Thyroid gland (tissue), 4 donors: ENCODE results near the gene CROT.

Source experiments
- CTCF ChIP-seq, 6 experiments: fragments of 200-600 bp in 3 of 6; fragments of 450-650 bp in 3 of 6; sonication (generic) in 3 of 6; IDR thresholded peaks; one replicate each; pipeline ENCODE4 v1.5.1; 2016 to 2019; ENCODE audit warnings: antibody characterized with exemption in 6 of 6, mild to moderate bottlenecking in 2 of 6, inconsistent platforms in 1 of 6, moderate library complexity in 1 of 6
- POLR2A ChIP-seq, 2 donors: fragments of 450-650 bp; IDR thresholded peaks; one replicate each; pipeline ENCODE4 v1.6.1; 2017; ENCODE audit warnings: antibody characterized with exemption in 2 of 2, mild to moderate bottlenecking in 2 of 2, moderate library complexity in 1 of 2

- no peak for TF ChIP-seq CTCF (IDR thresholded peaks at IDR 0.05)
- TF ChIP-seq POLR2A (IDR thresholded peaks at IDR 0.05), result no peak
These were observed 3.2 kb upstream of the CROT start for GRCh38 chr7:87342231-87342630.
